Keratinocyte (primary cell): ENCODE data around the gene SLC13A3. TPM values are rescaled to one million over a fixed set of nuclear protein-coding genes. Genes with fewer than 3 reads are reported as not detected.

ENCODE experiments used
- DNase-seq: peaks from one replicate; pipeline ENCODE4 v3.0.0-alpha.2; 2011; ENCODE audit warnings: low read depth, missing footprints, low spot score
- FAIRE-seq: peaks from 2 replicates; lab custom pipeline; 2011; peaks lifted over from hg19 to GRCh38; lab: Jason Lieb, UNC
- H2AFZ ChIP-seq: 2 replicates; pipeline ENCODE4 v1.6.0; 2012; ENCODE audit warnings: low read length, control low read depth, inconsistent platforms; ENCODE audit not compliant: control insufficient read depth
- H3K27ac ChIP-seq: 2 replicates; pipeline ENCODE4 v1.5.1; 2011; ENCODE audit warnings: low read length; ENCODE audit not compliant: control insufficient read depth, insufficient read depth
- H3K27me3 ChIP-seq: 3 replicates; pipeline ENCODE4 v1.6.0; 2011; ENCODE audit warnings: low read length; ENCODE audit not compliant: control insufficient read depth, insufficient read depth; ENCODE audit errors: extremely low read depth
- H3K36me3 ChIP-seq, 2 experiments: 2 replicates in 1 of 2; 3 replicates in 1 of 2; pipeline ENCODE4 v1.5.1; 2011; ENCODE audit warnings: low read length in 2 of 2, mild to moderate bottlenecking in 1 of 2; ENCODE audit not compliant: control insufficient read depth in 2 of 2, insufficient read depth in 2 of 2; ENCODE audit errors: extremely low read depth in 1 of 2
- H3K4me1 ChIP-seq: 3 replicates; pipeline ENCODE4 v1.5.1; 2011; ENCODE audit warnings: low read length; ENCODE audit not compliant: control insufficient read depth, insufficient read depth; ENCODE audit errors: extremely low read depth
- H3K4me2 ChIP-seq: 3 replicates; pipeline ENCODE4 v1.6.0; 2011; ENCODE audit warnings: low read depth, low read length; ENCODE audit not compliant: control insufficient read depth, insufficient read depth; ENCODE audit errors: extremely low read depth
- H3K4me3 ChIP-seq, 3 experiments: fragments of 200-600 bp in 1 of 3; sonication (generic) in 1 of 3; 2 replicates in 2 of 3; 3 replicates in 1 of 3; pipeline ENCODE4 v1.5.1; 2011 to 2016; ENCODE audit warnings: low read length in 3 of 3, mild to moderate bottlenecking in 3 of 3, control low read depth in 2 of 3, inconsistent platforms in 1 of 3, low read depth in 1 of 3, mixed read lengths in 1 of 3, mixed run types in 1 of 3, moderate library complexity in 1 of 3; ENCODE audit not compliant: control insufficient read depth in 2 of 3, insufficient read depth in 2 of 3; ENCODE audit errors: extremely low read depth in 1 of 3
- H3K79me2 ChIP-seq: 2 replicates; pipeline ENCODE4 v1.6.0; 2012; ENCODE audit warnings: low read length; ENCODE audit not compliant: control insufficient read depth, insufficient read depth
- H3K9ac ChIP-seq: 3 replicates; pipeline ENCODE4 v1.6.0; 2011; ENCODE audit warnings: low read length; ENCODE audit not compliant: control insufficient read depth, insufficient read depth; ENCODE audit errors: extremely low read depth
- H3K9me1 ChIP-seq: 3 replicates; pipeline ENCODE4 v1.6.0; 2011; ENCODE audit warnings: low read length; ENCODE audit not compliant: control insufficient read depth, insufficient read depth; ENCODE audit errors: extremely low read depth
- H3K9me3 ChIP-seq: 2 replicates; pipeline ENCODE4 v1.5.1; 2012; ENCODE audit warnings: low read depth, low read length; ENCODE audit not compliant: control insufficient read depth
- H4K20me1 ChIP-seq: 3 replicates; pipeline ENCODE4 v1.6.0; 2011; ENCODE audit warnings: low read length; ENCODE audit not compliant: control insufficient read depth, insufficient read depth; ENCODE audit errors: extremely low read depth
- EZH2 ChIP-seq: IDR thresholded peaks from one replicate; pipeline ENCODE4 v1.6.1; 2012; ENCODE audit warnings: inconsistent platforms, mild to moderate bottlenecking, low read length, moderate library complexity
- dilution Hi-C: fragments of 300-500 bp; cut with MboI; formaldehyde crosslinking; loops from one replicate; pipeline ENCODE4 v1.7.0; 2020; ENCODE audit warnings: low sequenced_read_pairs; ENCODE audit not compliant: extremely low pct_ligation_motif_present
- polyA plus RNA-seq, 5 experiments: library from polyadenylated mRNA; depleted of rRNA in 3 of 5; stranded (reverse) in 3 of 5; stranded (forward) in 1 of 5; unstranded in 1 of 5; fragments of >200 nt; gene quantifications; 1 replicate in 1 of 5; 2 replicates in 3 of 5; 3 replicates in 1 of 5; pipeline versions ENCODE4 v1.2.1 to v1.2.3, GENCODE V29; 2011 to 2012; ENCODE audit warnings: missing spikeins in 2 of 5, low read depth in 1 of 5, low replicate concordance in 1 of 5
- TF ChIP-seq, protein P1 (sequence below), 3 experiments: IDR thresholded peaks in 1 of 3; conservative IDR thresholded peaks in 1 of 3; optimal IDR thresholded peaks in 1 of 3; 2 replicates in 2 of 3; 3 replicates in 1 of 3; pipeline versions ENCODE3 to v1.5.1; 2011; ENCODE audit warnings: low read length in 3 of 3, mild to moderate bottlenecking in 3 of 3, moderate library complexity in 2 of 3, control low read depth in 1 of 3, inconsistent platforms in 1 of 3; ENCODE audit not compliant: insufficient read depth in 2 of 3; ENCODE audit errors: extremely low read depth in 1 of 3

Gene SLC13A3
- polyA plus RNA-seq, 1 donor (not counting 4 experiments of a cell fraction or from before 2014, with no cell fraction given) = 4.5 TPM

DNA sequence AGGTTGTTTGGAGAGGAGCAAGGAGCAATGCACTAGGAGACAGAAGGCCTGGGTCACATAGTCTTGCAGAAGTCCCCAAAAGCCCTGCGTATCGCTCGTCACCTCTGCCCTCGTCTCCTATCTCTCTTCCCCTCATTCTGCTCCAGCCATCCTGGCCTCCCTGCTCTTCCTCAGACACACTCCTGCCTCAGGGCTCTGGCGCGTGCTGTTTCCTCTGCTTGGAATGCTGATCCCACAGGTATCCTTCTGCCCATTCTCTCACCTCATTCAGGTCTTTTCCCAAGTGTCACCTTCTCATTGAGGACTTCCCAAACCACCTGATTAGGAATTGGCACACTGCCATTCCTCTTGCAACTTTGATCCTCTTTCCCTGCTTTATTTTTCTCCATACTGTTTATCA is 49.2 kb upstream of the SLC13A3 start:
- dilution Hi-C loops = no loop called here
- Histone ChIP-seq H3K4me3 (no peak overlapping the region), H3K4me2 (no peak overlapping the region), H3K27me3 (no peaks in the 10 kb centered on the region), H3K9me3 (no peaks in the 10 kb centered on the region), H3K9ac (no peak overlapping the region), H3K27ac (no peak overlapping the region), H3K4me1 (no peaks in the 10 kb centered on the region), H3K9me1 (no peaks in the 10 kb centered on the region), H2AFZ (no peak overlapping the region), H4K20me1 (no peaks in the 10 kb centered on the region), H3K36me3 (no peaks in the 10 kb centered on the region), H3K79me2 (no peaks in the 10 kb centered on the region)
- TF ChIP-seq EZH2 = no peak
- TF ChIP-seq, protein P1, sequence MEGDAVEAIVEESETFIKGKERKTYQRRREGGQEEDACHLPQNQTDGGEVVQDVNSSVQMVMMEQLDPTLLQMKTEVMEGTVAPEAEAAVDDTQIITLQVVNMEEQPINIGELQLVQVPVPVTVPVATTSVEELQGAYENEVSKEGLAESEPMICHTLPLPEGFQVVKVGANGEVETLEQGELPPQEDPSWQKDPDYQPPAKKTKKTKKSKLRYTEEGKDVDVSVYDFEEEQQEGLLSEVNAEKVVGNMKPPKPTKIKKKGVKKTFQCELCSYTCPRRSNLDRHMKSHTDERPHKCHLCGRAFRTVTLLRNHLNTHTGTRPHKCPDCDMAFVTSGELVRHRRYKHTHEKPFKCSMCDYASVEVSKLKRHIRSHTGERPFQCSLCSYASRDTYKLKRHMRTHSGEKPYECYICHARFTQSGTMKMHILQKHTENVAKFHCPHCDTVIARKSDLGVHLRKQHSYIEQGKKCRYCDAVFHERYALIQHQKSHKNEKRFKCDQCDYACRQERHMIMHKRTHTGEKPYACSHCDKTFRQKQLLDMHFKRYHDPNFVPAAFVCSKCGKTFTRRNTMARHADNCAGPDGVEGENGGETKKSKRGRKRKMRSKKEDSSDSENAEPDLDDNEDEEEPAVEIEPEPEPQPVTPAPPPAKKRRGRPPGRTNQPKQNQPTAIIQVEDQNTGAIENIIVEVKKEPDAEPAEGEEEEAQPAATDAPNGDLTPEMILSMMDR (optimal IDR thresholded peaks at IDR 0.05 in 1 of 3, IDR thresholded peaks at IDR 0.05 in 1 of 3, conservative IDR thresholded peaks at IDR 0.05 in 1 of 3; ENCODE audit: extremely low read depth in 1 of 3, insufficient read depth in 2 of 3, low read length in 3 of 3) = no peak
- DNase-seq (no peak), FAIRE-seq (no peak)

DNA sequence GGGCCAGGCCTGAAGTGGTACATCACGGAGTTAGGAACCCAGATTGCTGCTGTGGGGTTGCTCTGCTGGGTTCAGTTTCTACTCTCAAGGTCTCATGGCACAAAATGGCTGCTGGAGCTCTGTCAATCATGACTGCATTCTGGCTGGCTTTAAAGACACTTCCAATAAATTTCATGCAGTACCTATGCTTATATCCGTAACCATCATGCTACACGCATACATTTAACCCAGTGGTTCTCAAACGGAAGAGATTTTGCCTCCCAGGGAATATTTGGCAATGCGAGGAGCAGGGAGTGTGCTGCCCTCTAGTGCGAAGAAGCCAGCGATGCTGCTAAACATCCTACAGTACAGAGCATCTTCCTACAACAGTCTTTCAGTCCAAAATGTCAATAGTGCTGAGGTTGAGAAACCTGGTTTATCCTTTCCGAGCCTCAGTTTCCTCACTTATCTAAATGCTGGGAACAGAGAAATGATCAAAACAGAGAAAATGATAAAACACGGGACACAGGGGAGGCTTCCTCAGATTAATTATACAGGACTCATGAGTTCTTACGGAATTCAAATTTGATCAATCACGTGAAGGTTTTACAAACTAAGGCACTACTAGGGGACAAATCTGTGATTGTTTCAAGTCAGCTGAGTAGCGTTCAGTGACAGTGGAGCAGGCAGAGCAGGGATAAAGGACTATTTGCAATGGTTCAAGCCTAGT is 48.5 kb upstream of the SLC13A3 start:
- dilution Hi-C loops = no loop called here

More for the DNA sequence above, 48.5 kb upstream of the SLC13A3 start:
- H3K4me1 ChIP-seq = no peaks in the 10 kb centered on the region
- H4K20me1 ChIP-seq = no peaks in the 10 kb centered on the region
- no peak overlapping the region for H3K27ac ChIP-seq
- H3K79me2 ChIP-seq = no peaks in the 10 kb centered on the region
- no peak overlapping the region for H2AFZ ChIP-seq
- H3K9me3 ChIP-seq = no peaks in the 10 kb centered on the region
- peak; percentile 59 for FAIRE-seq
- TF ChIP-seq, protein P1 (optimal IDR thresholded peaks at IDR 0.05 in 1 of 3, IDR thresholded peaks at IDR 0.05 in 1 of 3, conservative IDR thresholded peaks at IDR 0.05 in 1 of 3; ENCODE audit: extremely low read depth in 1 of 3, insufficient read depth in 2 of 3, low read length in 3 of 3) = peak; percentile 85 to 94 (median 93)
- no peak for TF ChIP-seq EZH2
- no peaks in the 10 kb centered on the region for H3K36me3 ChIP-seq
- H3K27me3 ChIP-seq = no peaks in the 10 kb centered on the region
- no peak overlapping the region for H3K4me3 ChIP-seq
- no peak overlapping the region for H3K4me2 ChIP-seq
- no peak for DNase-seq
- H3K9ac ChIP-seq = no peak overlapping the region
- H3K9me1 ChIP-seq = no peaks in the 10 kb centered on the region
